ELR (cell line): ENCODE measurements around the gene FUNDC2.
A peak's percentile ranks its signal among the peaks of the same experiment; 100 is the strongest.

Experiments
- DNase-seq: peaks from one replicate; pipeline ENCODE4 v3.0.0-alpha.2; 2015; ENCODE audit warnings: low read depth

Gene FUNDC2

DNA sequence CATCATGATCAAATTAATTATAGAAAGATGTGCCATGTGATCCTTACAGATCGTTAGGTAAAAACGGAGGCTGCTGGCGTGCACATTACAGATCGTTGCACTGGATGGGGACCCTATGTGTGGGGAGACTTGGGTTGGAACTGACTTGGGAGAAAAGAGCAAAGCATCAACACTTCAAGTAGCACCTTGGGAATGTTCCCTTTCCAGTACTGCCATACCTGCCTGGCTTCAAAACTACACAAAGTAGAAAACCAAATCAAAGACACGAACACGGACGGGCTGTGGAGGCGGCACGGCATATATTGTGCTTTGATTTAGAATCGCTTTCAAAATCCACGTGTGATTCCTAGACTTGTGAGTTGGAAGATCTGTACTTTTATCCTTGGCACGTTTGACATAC lies 43.4 kb downstream of the FUNDC2 start:
- DNase-seq, result peak; percentile 23

DNA sequence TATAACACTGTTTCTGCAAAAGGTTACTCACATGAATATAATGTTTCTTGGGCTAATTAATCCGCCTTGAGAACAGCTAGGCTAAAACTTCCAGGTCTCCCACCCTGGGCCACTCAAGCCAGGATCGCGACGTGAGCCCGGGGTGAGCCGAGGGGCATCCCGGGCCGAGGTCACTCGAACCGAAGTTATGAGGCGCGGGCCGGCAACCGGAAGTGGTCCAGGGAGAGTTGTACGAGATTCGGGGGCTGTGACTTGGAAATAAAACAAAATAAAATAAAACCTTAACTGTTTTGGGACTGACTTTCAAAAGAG lies 44.0 kb downstream of the FUNDC2 start:
- DNase-seq, result no peak

DNA sequence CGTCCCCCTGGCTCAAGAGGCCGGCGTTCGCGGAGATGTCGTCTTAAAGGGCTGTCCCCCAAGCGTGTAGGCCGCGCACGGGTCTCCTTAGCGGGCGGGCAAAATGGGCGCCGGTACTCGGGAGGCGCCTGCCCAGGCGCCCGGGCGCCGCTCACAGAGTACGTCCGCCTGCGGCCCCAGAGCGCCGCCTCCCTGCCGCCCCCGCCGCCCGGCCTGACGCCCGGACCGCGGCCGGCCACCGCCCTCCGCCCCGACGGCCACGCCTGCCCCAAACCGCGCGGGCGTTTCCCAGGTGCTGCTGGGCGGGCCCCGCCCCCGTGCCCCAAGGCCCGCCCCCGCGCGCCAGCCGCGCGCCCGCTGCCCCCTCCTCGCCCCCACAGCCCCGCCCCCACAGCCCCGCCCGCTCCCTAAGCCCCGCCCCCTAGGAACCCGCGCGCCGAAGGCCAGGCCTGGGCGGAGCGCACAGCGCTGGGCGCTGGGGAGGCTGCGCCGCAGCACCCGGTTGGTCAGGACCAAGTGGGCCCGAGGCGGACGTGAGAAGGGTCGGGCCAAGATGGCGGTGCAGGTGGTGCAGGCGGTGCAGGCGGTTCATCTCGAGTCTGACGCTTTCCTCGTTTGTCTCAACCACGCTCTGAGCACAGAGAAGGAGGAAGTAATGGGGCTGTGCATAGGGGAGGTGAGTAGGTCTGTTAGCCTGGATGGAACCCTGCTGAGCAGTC lies 44.5 kb downstream of the FUNDC2 start, which contains the start of the genes BRCC3, CMC4 and MTCP1:
BRCC3 (plus strand) TSS at position 534 of the 719 bp plus-strand sequence; CDS start at position 554, 20 bp downstream.
CMC4 (minus strand) TSS at position 162 of the 719 bp plus-strand sequence. CDS start 7,113 bp downstream, outside the sequence.
MTCP1 (minus strand) TSS at position 162 of the 719 bp plus-strand sequence. CDS start 5,126 bp downstream, outside the sequence.
- DNase-seq, result peak; percentile 86

DNA sequence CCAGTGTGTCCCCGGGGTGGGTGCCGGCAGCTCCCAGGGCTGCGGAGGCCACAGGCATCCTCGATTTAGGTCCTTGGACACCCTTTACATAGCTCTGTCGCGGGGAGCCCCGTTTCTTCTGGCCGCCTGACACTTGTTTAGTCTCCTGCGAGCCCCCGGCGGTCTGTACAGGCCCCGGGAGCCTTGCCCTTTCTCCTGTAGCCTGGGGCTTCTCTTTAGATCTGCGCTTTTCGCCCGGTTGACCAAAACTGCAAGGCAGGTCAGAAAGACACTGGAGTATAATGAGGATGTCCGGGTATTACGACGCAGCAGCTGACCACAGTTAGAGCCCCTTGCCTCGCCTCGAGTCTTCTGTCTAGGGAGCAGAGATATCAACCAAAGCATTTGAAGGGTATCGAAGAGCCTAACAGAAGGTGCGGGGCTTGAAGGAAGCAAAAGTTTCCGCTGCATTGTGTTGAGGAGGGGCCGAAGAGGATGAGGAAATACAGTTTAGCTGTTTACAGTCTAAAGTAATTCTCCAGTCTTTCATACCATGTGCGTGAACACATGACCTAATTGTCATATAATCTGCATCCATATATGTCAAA lies 45.1 kb downstream of the FUNDC2 start:
- peak; percentile 28 for DNase-seq

DNA sequence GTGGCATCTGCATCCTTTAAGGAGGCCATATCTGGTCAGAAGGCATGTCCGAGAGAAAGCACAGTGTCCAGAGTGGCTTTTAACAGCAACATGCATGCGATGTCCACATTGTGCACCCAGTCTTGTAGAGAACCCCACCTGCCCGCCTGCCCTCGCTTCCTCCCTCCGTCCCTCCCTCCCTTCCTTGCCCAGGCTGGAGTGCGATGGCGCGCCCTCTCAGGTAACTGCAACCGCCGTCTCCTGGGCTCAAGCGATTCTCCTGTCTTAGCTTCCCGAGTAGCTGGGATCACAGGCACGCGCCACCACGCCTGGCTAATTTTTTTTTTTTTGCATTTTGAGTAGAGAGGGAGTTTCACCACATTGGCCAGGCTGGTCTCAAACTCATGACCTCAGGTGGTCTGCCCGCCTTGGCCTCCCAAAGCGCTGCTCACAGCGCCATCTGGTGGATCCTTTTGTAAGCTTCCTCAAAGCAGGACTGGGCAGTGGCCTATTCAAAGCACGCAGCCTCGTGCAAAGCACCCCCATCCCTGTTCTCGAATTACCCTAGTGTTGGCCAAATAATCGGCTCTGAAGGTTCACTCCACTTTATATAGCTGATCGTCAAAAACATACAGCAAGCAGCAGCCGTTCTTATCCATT lies 59.7 kb downstream of the FUNDC2 start:
- DNase-seq, result peak; percentile 47

GRCh38 chrX:155086961-155087735 lies 60.5 kb downstream of the FUNDC2 start:
- DNase-seq, result no peak

DNA sequence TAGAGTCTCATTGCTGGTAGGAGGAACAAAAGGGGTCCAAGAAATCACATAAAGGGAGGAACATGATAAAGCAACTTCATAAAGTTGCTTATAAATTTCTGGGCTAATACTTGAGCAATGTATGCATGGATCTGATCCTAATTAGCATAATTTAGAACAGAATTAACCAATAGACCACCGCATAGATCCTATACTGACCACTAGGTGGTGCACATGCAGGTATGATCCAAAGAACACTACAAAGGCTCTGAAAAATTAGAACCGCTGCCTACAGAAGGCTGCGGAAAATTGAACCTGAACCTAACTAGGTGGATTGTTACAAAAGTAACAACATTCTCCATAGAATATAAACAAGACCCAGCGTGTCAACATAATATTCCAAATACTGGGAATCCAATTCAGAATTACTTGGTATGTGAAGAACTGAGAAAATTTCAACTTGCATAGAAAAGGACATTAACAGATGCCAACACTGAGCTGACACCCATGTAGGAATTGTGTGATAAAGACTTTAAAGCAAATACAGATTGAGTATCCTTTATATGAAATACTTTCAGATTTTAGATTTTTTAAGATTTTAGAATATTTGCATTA lies 67.9 kb downstream of the FUNDC2 start:
- peak; percentile 50 for DNase-seq

DNA sequence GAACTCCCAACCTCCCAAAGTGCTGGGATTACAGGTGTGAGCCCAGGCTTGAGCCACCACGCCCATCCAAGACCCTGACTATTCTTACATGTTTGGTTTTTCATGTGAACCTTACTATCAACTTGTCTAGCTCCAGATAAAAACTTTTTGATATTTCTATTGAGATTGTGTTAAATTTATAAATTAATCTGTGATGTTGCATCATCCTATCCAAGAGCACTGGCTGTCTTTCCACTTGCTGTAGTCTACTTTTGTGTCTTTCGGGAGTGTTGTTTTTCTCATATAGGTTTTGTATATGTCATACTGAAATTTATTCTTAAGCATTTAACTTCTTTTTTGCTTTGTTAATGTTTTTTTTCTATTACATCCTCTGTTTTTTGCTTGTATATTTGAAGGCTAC lies 79.3 kb downstream of the FUNDC2 start:
- no peak for DNase-seq

DNA sequence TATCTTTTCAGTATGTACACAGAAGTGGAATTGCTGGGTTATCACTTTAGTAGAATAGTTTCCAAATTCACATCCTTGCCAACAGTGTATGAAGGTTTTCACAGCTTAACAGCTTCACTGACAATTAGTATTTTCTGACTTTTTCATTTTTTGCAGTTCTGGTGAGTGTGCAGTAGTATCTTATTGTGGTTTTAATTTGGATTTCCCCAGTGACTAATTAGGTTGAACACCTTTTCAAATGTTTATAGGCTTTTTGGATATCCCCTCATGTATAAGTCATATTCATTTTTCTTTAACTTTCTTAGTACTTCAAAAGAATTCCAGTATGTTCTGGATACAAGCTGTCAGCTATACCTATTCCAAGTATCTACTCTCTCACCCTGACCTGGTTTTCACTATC lies 81.8 kb downstream of the FUNDC2 start:
- no peak for DNase-seq
